GM23338 (cell line): ENCODE results near the gene GNG12. TPM values are rescaled to one million over a fixed set of nuclear protein-coding genes. Genes with fewer than 3 reads are reported as not detected.
A peak's percentile ranks its signal among the peaks of the same experiment; 100 is the strongest.

Experiments used
- ATAC-seq: fragments of 200-7000 bp; cut with Tn5 transposase; 3 replicates; pipeline ENCODE4 v1.9.1; 2020
- DNase-seq: peaks from one replicate; pipeline ENCODE4 v3.0.0-alpha.2; 2015; ENCODE audit warnings: low spot score
- H2AFZ ChIP-seq: fragments of 200-600 bp; sonication (generic); 2 replicates; pipeline ENCODE4 v1.8.0; 2016; ENCODE audit warnings: antibody characterized with exemption, mild to moderate bottlenecking, moderate library complexity
- H3F3A ChIP-seq: fragments of 200-600 bp; sonication (generic); replicated peaks from 2 replicates; pipeline ENCODE4 v1.8.0; 2017; ENCODE audit warnings: antibody characterized with exemption, mixed run types, low read depth
- H3K27ac ChIP-seq: fragments of 200-600 bp; sonication (generic); 2 replicates; pipeline ENCODE4 v1.6.1; 2016; ENCODE audit warnings: low read depth
- H3K27me3 ChIP-seq: fragments of 200-600 bp; sonication (generic); 2 replicates; pipeline ENCODE4 v1.8.0; 2016; ENCODE audit warnings: mild to moderate bottlenecking, mixed run types, moderate library complexity; ENCODE audit not compliant: insufficient read depth
- H3K36me3 ChIP-seq: fragments of 200-600 bp; sonication (generic); 2 replicates; pipeline ENCODE4 v1.8.0; 2016; ENCODE audit warnings: mild to moderate bottlenecking; ENCODE audit not compliant: insufficient read depth
- H3K4me1 ChIP-seq: fragments of 200-600 bp; sonication (generic); 2 replicates; pipeline ENCODE4 v1.8.0; 2016; ENCODE audit warnings: mild to moderate bottlenecking, moderate library complexity; ENCODE audit not compliant: insufficient read depth
- H3K4me2 ChIP-seq: fragments of 200-600 bp; sonication (generic); 2 replicates; pipeline ENCODE4 v1.7.1; 2017; ENCODE audit warnings: mixed run types
- H3K4me3 ChIP-seq: fragments of 200-600 bp; sonication (generic); 2 replicates; pipeline ENCODE4 v1.6.1; 2016; ENCODE audit warnings: mixed run types
- H3K79me2 ChIP-seq: fragments of 200-600 bp; sonication (generic); replicated peaks from 2 replicates; pipeline ENCODE4 v1.8.0; 2017; ENCODE audit warnings: mild to moderate bottlenecking; ENCODE audit not compliant: insufficient read depth
- H3K9me2 ChIP-seq: fragments of 200-600 bp; sonication (generic); 2 replicates; pipeline ENCODE4 v1.8.0; 2017; ENCODE audit not compliant: insufficient read depth
- H4K20me1 ChIP-seq: fragments of 200-600 bp; sonication (generic); replicated peaks from 2 replicates; pipeline ENCODE4 v1.8.0; 2017; ENCODE audit warnings: mild to moderate bottlenecking; ENCODE audit not compliant: insufficient read depth
- H3K27ac Mint-ChIP-seq: 2 replicates; pipeline ENCODE4 v1.8.0; 2020; ENCODE audit warnings: inconsistent platforms, mild to moderate bottlenecking, moderate library complexity, mixed read lengths
- H3K27me3 Mint-ChIP-seq: 3 replicates; pipeline ENCODE4 v1.8.0; 2022; ENCODE audit warnings: low read depth, mild to moderate bottlenecking, moderate library complexity, mixed read lengths, inconsistent platforms; ENCODE audit not compliant: insufficient read depth, poor library complexity
- H3K36me3 Mint-ChIP-seq: 3 replicates; pipeline ENCODE4 v1.8.0; 2021; ENCODE audit warnings: low read depth, mild to moderate bottlenecking, inconsistent platforms, moderate library complexity, mixed read lengths
- H3K4me1 Mint-ChIP-seq: 3 replicates; pipeline ENCODE4 v1.8.0; 2020; ENCODE audit warnings: mild to moderate bottlenecking, inconsistent platforms, mixed read lengths
- H3K4me3 Mint-ChIP-seq: 3 replicates; pipeline ENCODE4 v1.8.0; 2021; ENCODE audit warnings: moderate library complexity, mild to moderate bottlenecking, inconsistent platforms, mixed read lengths
- H3K9me3 Mint-ChIP-seq: 3 replicates; pipeline ENCODE4 v1.8.0; 2020; ENCODE audit warnings: moderate library complexity, mild to moderate bottlenecking, inconsistent platforms, mixed read lengths
- CREB1 ChIP-seq: fragments of 250-450 bp; sonication (Bioruptor Pico); IDR thresholded peaks from 2 replicates; pipeline ENCODE4 v1.5.0; 2020; ENCODE audit warnings: low read depth, mild to moderate bottlenecking, moderate library complexity
- ETS1 ChIP-seq: IDR thresholded peaks from 2 replicates; pipeline ENCODE4 v1.6.1; 2016; ENCODE audit warnings: antibody characterized with exemption
- EZH2 ChIP-seq: fragments of 200-600 bp; sonication (generic); IDR thresholded peaks from one replicate; pipeline ENCODE4 v1.8.0; 2017; ENCODE audit warnings: antibody characterized with exemption, mild to moderate bottlenecking, low read depth; ENCODE audit not compliant: unreplicated experiment
- EZH2phosphoT487 ChIP-seq: fragments of 200-600 bp; sonication (generic); IDR thresholded peaks from one replicate; pipeline ENCODE4 v1.8.1; 2018; ENCODE audit warnings: antibody characterized with exemption; ENCODE audit not compliant: unreplicated experiment
- JUNB ChIP-seq: IDR thresholded peaks from one replicate; pipeline ENCODE4 v1.6.1; 2016; ENCODE audit warnings: antibody characterized with exemption; ENCODE audit not compliant: unreplicated experiment
- NANOG ChIP-seq: IDR thresholded peaks from 2 replicates; pipeline ENCODE4 v1.6.1; 2016; ENCODE audit warnings: antibody characterized with exemption, borderline replicate concordance
- POLR2AphosphoS5 ChIP-seq: IDR thresholded peaks from 2 replicates; pipeline ENCODE4 v1.6.1; 2016; ENCODE audit warnings: antibody characterized with exemption, low read depth
- STAT1 ChIP-seq: IDR thresholded peaks from one replicate; pipeline ENCODE4 v1.6.1; 2016; ENCODE audit warnings: antibody characterized with exemption; ENCODE audit not compliant: unreplicated experiment
- ZNF114 ChIP-seq: fragments of 250-450 bp; sonication (Bioruptor Pico); IDR thresholded peaks from 2 replicates; pipeline ENCODE4 v1.5.0; 2020; ENCODE audit warnings: mild to moderate bottlenecking, moderate library complexity
- ZNF331 ChIP-seq: fragments of 250-450 bp; sonication (Bioruptor Pico); IDR thresholded peaks from 2 replicates; pipeline ENCODE4 v1.5.0; 2020; ENCODE audit warnings: low read depth, mild to moderate bottlenecking, moderate library complexity
- polyA plus RNA-seq: library from polyadenylated mRNA; unstranded; fragments of >200 nt; fragmentation: Nextera tagmentation; extraction: Ambion mirVana; gene quantifications from 2 replicates; pipeline ENCODE4 v1.2.1, GENCODE V29; 2016
- total RNA-seq: library from RNA; depleted of rRNA; stranded (reverse); fragments of >200 nt; shearing (Covaris generic); gene quantifications from 2 replicates; pipeline ENCODE4 v1.2.3, GENCODE V29; 2014
- TF ChIP-seq, protein P1 (sequence below): fragments of 250-450 bp; sonication (Bioruptor Pico); IDR thresholded peaks from 2 replicates; pipeline ENCODE4 v1.5.0; 2020; ENCODE audit warnings: mild to moderate bottlenecking, moderate library complexity
- TF ChIP-seq, protein P2 (sequence below), 2 experiments: fragments of 200-600 bp in 1 of 2; sonication (generic) in 1 of 2; conservative IDR thresholded peaks; 2 replicates each; pipeline versions ENCODE4 v1.5.1 to v1.6.1; 2016 to 2017; ENCODE audit warnings: antibody characterized with exemption in 2 of 2, low read depth in 2 of 2, mild to moderate bottlenecking in 2 of 2, moderate library complexity in 1 of 2
- TF ChIP-seq, protein P3 (sequence below): IDR thresholded peaks from one replicate; pipeline ENCODE4 v1.6.1; 2018; ENCODE audit warnings: antibody characterized with exemption; ENCODE audit not compliant: unreplicated experiment

GNG12 gene
- total and polyA plus RNA-seq, 2 experiments from 2014 or later: 13.4 to 33.0 TPM

DNA sequence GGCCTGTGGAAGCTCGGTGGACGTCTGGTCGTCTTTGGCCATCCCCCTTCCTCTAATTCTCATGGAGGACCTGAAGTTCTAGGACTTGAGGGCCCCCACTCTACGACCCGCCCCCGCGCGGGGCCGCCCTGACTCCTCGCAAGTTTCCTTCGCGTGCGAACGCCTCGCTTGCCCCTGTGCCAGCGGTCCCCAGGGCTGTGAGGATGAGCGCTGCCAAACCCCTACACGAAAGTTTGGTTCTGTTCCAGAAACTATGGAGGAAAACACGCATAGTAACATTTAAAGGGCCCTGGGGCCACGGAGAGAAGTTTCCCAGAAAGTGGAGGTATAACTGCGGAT lies 304 bp upstream of the GNG12 start:
- Histone ChIP-seq H4K20me1 (no peaks in the 10 kb centered on the region), H2AFZ (peak overlapping the region; percentile 84), H3K4me3 (peak overlapping the region; percentile 93), H3K27me3 (peaks cover 47% of the 10 kb centered on the region), H3K36me3 (no peaks in the 10 kb centered on the region), H3K27ac (no peak overlapping the region), H3K79me2 (peaks cover 21% of the 10 kb centered on the region), H3K4me1 (peaks cover 36% of the 10 kb centered on the region), H3F3A (no peaks in the 10 kb centered on the region; the same call in 1 of the 2 replicates), H3K4me2 (peak overlapping the region; percentile 100), H3K9me2 (no peaks in the 10 kb centered on the region)
- Mint-ChIP-seq H3K27ac (no peak overlapping the region), H3K36me3 (no peaks in the 10 kb centered on the region), H3K9me3 (no peaks in the 10 kb centered on the region), H3K4me1 (peaks cover 36% of the 10 kb centered on the region), H3K4me3 (peak overlapping the region; percentile 88), H3K27me3 (peaks cover 33% of the 10 kb centered on the region)
- TF ChIP-seq, protein P1, sequence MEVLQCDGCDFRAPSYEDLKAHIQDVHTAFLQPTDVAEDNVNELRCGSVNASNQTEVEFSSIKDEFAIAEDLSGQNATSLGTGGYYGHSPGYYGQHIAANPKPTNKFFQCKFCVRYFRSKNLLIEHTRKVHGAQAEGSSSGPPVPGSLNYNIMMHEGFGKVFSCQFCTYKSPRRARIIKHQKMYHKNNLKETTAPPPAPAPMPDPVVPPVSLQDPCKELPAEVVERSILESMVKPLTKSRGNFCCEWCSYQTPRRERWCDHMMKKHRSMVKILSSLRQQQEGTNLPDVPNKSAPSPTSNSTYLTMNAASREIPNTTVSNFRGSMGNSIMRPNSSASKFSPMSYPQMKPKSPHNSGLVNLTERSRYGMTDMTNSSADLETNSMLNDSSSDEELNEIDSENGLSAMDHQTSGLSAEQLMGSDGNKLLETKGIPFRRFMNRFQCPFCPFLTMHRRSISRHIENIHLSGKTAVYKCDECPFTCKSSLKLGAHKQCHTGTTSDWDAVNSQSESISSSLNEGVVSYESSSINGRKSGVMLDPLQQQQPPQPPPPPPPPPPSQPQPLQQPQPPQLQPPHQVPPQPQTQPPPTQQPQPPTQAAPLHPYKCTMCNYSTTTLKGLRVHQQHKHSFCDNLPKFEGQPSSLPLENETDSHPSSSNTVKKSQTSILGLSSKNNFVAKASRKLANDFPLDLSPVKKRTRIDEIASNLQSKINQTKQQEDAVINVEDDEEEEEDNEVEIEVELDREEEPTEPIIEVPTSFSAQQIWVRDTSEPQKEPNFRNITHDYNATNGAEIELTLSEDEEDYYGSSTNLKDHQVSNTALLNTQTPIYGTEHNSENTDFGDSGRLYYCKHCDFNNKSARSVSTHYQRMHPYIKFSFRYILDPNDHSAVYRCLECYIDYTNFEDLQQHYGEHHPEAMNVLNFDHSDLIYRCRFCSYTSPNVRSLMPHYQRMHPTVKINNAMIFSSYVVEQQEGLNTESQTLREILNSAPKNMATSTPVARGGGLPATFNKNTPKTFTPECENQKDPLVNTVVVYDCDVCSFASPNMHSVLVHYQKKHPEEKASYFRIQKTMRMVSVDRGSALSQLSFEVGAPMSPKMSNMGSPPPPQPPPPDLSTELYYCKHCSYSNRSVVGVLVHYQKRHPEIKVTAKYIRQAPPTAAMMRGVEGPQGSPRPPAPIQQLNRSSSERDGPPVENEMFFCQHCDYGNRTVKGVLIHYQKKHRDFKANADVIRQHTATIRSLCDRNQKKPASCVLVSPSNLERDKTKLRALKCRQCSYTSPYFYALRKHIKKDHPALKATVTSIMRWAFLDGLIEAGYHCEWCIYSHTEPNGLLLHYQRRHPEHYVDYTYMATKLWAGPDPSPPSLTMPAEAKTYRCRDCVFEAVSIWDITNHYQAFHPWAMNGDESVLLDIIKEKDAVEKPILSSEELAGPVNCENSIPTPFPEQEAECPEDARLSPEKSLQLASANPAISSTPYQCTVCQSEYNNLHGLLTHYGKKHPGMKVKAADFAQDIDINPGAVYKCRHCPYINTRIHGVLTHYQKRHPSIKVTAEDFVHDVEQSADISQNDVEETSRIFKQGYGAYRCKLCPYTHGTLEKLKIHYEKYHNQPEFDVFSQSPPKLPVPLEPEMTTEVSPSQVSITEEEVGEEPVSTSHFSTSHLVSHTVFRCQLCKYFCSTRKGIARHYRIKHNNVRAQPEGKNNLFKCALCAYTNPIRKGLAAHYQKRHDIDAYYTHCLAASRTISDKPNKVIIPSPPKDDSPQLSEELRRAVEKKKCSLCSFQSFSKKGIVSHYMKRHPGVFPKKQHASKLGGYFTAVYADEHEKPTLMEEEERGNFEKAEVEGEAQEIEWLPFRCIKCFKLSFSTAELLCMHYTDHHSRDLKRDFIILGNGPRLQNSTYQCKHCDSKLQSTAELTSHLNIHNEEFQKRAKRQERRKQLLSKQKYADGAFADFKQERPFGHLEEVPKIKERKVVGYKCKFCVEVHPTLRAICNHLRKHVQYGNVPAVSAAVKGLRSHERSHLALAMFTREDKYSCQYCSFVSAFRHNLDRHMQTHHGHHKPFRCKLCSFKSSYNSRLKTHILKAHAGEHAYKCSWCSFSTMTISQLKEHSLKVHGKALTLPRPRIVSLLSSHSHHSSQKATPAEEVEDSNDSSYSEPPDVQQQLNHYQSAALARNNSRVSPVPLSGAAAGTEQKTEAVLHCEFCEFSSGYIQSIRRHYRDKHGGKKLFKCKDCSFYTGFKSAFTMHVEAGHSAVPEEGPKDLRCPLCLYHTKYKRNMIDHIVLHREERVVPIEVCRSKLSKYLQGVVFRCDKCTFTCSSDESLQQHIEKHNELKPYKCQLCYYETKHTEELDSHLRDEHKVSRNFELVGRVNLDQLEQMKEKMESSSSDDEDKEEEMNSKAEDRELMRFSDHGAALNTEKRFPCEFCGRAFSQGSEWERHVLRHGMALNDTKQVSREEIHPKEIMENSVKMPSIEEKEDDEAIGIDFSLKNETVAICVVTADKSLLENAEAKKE (CRISPR knock-in tag): no peak
- TF ChIP-seq EZH2phosphoT487: no peak
- no peak for TF ChIP-seq EZH2
- no peak for TF ChIP-seq CREB1 (CRISPR knock-in tag)
- no peak for TF ChIP-seq ZNF114 (CRISPR knock-in tag)
- TF ChIP-seq NANOG: no peak
- TF ChIP-seq POLR2AphosphoS5: no peak
- TF ChIP-seq, protein P2, sequence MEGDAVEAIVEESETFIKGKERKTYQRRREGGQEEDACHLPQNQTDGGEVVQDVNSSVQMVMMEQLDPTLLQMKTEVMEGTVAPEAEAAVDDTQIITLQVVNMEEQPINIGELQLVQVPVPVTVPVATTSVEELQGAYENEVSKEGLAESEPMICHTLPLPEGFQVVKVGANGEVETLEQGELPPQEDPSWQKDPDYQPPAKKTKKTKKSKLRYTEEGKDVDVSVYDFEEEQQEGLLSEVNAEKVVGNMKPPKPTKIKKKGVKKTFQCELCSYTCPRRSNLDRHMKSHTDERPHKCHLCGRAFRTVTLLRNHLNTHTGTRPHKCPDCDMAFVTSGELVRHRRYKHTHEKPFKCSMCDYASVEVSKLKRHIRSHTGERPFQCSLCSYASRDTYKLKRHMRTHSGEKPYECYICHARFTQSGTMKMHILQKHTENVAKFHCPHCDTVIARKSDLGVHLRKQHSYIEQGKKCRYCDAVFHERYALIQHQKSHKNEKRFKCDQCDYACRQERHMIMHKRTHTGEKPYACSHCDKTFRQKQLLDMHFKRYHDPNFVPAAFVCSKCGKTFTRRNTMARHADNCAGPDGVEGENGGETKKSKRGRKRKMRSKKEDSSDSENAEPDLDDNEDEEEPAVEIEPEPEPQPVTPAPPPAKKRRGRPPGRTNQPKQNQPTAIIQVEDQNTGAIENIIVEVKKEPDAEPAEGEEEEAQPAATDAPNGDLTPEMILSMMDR (conservative IDR thresholded peaks at IDR 0.05; ENCODE audit: low read depth in 2 of 2): no peak
- TF ChIP-seq ETS1: no peak
- no peak for TF ChIP-seq JUNB
- no peak for TF ChIP-seq STAT1
- TF ChIP-seq, protein P3, sequence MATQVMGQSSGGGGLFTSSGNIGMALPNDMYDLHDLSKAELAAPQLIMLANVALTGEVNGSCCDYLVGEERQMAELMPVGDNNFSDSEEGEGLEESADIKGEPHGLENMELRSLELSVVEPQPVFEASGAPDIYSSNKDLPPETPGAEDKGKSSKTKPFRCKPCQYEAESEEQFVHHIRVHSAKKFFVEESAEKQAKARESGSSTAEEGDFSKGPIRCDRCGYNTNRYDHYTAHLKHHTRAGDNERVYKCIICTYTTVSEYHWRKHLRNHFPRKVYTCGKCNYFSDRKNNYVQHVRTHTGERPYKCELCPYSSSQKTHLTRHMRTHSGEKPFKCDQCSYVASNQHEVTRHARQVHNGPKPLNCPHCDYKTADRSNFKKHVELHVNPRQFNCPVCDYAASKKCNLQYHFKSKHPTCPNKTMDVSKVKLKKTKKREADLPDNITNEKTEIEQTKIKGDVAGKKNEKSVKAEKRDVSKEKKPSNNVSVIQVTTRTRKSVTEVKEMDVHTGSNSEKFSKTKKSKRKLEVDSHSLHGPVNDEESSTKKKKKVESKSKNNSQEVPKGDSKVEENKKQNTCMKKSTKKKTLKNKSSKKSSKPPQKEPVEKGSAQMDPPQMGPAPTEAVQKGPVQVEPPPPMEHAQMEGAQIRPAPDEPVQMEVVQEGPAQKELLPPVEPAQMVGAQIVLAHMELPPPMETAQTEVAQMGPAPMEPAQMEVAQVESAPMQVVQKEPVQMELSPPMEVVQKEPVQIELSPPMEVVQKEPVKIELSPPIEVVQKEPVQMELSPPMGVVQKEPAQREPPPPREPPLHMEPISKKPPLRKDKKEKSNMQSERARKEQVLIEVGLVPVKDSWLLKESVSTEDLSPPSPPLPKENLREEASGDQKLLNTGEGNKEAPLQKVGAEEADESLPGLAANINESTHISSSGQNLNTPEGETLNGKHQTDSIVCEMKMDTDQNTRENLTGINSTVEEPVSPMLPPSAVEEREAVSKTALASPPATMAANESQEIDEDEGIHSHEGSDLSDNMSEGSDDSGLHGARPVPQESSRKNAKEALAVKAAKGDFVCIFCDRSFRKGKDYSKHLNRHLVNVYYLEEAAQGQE: no peak
- TF ChIP-seq ZNF331 (CRISPR knock-in tag): no peak
- DNase-seq (no peak), ATAC-seq (peak; percentile 5)
